HepG2 (cell line): ENCODE data around the gene PCDHA7.

ENCODE experiments used
- CTCF ChIP-seq: sonication (generic); formaldehyde crosslinking; IDR thresholded peaks from 2 replicates; pipeline ENCODE4 v1.5.0; 2020; ENCODE audit warnings: mild to moderate bottlenecking, missing genetic modification reagents, moderate library complexity
- DPF2 ChIP-seq: sonication (generic); formaldehyde crosslinking; IDR thresholded peaks from 2 replicates; pipeline ENCODE4 v1.4.0; 2020; ENCODE audit warnings: mild to moderate bottlenecking, low read depth, missing genetic modification reagents, borderline replicate concordance
- EZH2 ChIP-seq: conservative IDR thresholded peaks from 2 replicates; pipeline ENCODE4 v1.6.1; 2012; ENCODE audit warnings: mild to moderate bottlenecking, low read depth, low read length, moderate library complexity
- PRDM4 ChIP-seq: sonication (generic); formaldehyde crosslinking; IDR thresholded peaks from 2 replicates; pipeline ENCODE4 v1.9.0; 2021; ENCODE audit warnings: missing genetic modification reagents, borderline replicate concordance
- RNF2 ChIP-seq: fragments of 450-650 bp; conservative IDR thresholded peaks from 2 replicates; pipeline ENCODE4 v1.6.1; 2016; ENCODE audit warnings: low read depth
- SNAPC2 ChIP-seq: sonication (generic); formaldehyde crosslinking; IDR thresholded peaks from 2 replicates; pipeline ENCODE4 v1.8.1; 2022; ENCODE audit warnings: mild to moderate bottlenecking, missing genetic modification reagents
- TOE1 ChIP-seq: sonication (generic); formaldehyde crosslinking; IDR thresholded peaks from 2 replicates; pipeline ENCODE4 v1.4.0; 2020; ENCODE audit warnings: mild to moderate bottlenecking, missing genetic modification reagents
- ZNF326 ChIP-seq: sonication (generic); formaldehyde crosslinking; IDR thresholded peaks from 2 replicates; pipeline ENCODE4 v1.4.0; 2020; ENCODE audit warnings: missing genetic modification reagents, borderline replicate concordance

- TF ChIP-seq DPF2 (CRISPR knock-in tag) (no peak), SNAPC2 (CRISPR knock-in tag) (no peak), CTCF (CRISPR knock-in tag) (peak; percentile 39), EZH2 (no peak), RNF2 (no peak), TOE1 (CRISPR knock-in tag) (no peak), ZNF326 (no peak), PRDM4 (CRISPR knock-in tag) (no peak)
Observed at GRCh38 chr5:140806834-140807775, 27.0 kb upstream of the PCDHA7 start, which contains the start of gene PCDHA4.
